Tibial nerve (tissue), 4 donors: ENCODE measurements around the gene PEX6. TPM values are rescaled to one million over a fixed set of nuclear protein-coding genes. Genes with fewer than 3 reads are reported as not detected.

Experiments
- DNase-seq, 2 donors: peaks; one replicate each; pipeline ENCODE4 v3.0.0-alpha.2; 2019; ENCODE audit warnings: low spot score in 2 of 2
- H3K27ac ChIP-seq, 4 donors: fragments of 200-600 bp; sonication (generic) in 3 of 4; one replicate each; pipeline ENCODE4 v1.5.1; 2017 to 2019; ENCODE audit warnings: mild to moderate bottlenecking in 1 of 4
- H3K27me3 ChIP-seq, 2 donors: fragments of 200-600 bp; sonication (generic) in 1 of 2; one replicate each; pipeline versions ENCODE4 v1.5.1 to v1.6.0; 2017 to 2019
- H3K36me3 ChIP-seq, 3 donors: fragments of 200-600 bp; sonication (generic); one replicate each; pipeline ENCODE4 v1.5.1; 2018 to 2019
- H3K4me1 ChIP-seq, 4 donors: fragments of 200-600 bp; sonication (generic) in 3 of 4; one replicate each; pipeline ENCODE4 v1.5.1; 2017 to 2019
- H3K4me3 ChIP-seq, 4 donors: fragments of 200-600 bp; sonication (generic) in 3 of 4; one replicate each; pipeline ENCODE4 v1.5.1; 2017 to 2019; ENCODE audit warnings: mild to moderate bottlenecking in 1 of 4, moderate library complexity in 1 of 4
- H3K9me3 ChIP-seq, 4 donors: fragments of 200-600 bp; sonication (generic) in 3 of 4; one replicate each; pipeline ENCODE4 v1.5.1; 2017 to 2019
- CTCF ChIP-seq, 5 experiments: fragments of 200-600 bp in 3 of 5; fragments of 450-650 bp in 2 of 5; sonication (generic) in 3 of 5; IDR thresholded peaks; one replicate each; pipeline ENCODE4 v1.5.1; 2016 to 2019; ENCODE audit warnings: antibody characterized with exemption in 5 of 5, mild to moderate bottlenecking in 3 of 5, moderate library complexity in 2 of 5
- EP300 ChIP-seq, 2 donors: sonication (generic); formaldehyde crosslinking; IDR thresholded peaks; one replicate each; pipeline ENCODE4 v1.6.1; 2017; ENCODE audit warnings: antibody characterized with exemption in 2 of 2, mild to moderate bottlenecking in 1 of 2
- POLR2A ChIP-seq, 2 donors: fragments of 450-650 bp; IDR thresholded peaks; one replicate each; pipeline ENCODE4 v1.6.1; 2017; ENCODE audit warnings: antibody characterized with exemption in 2 of 2, mild to moderate bottlenecking in 2 of 2, moderate library complexity in 2 of 2
- WGBS, 2 donors: methylation state at CpG; one replicate each; pipeline ENCODE4 v1.1.5; 2018; 5-methylcytosine and 5-hydroxymethylcytosine counted together
- total RNA-seq, 4 donors: library from RNA; depleted of rRNA; stranded (reverse); fragments of >200 nt; gene quantifications; one replicate each; pipeline ENCODE4 v1.1.0, GENCODE V29; 2016

PEX6 gene
- total RNA-seq, 4 donors from 2014 or later: 20.3 to 32.8 (median 27.3) TPM

DNA sequence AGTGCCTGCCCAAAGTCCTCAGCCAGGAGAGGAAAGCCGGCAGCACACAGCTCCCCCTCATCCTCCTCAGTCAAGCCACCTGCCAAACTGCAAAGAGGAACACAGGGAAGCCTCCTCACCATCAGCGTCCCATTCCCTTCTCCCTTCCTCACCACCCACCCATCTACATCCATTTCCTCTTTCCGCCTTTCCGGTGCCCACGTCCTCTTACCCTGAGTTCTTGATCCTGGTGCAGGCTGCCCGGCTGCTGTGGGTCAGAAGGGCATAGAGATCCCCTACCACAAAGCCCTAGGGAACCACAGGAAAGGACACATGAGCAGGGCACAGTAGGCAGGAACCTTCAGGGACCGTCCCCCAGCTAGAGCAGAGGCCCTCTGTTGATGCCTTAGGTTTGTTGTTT, 12.4 kb downstream of the PEX6 start:
- H3K27me3 ChIP-seq: no peaks in the 10 kb centered on the region
- H3K36me3 ChIP-seq: peaks cover 0 to 80% (median 7%) of the 10 kb centered on the region in 3 donors
- no peaks in the 10 kb centered on the region for H3K9me3 ChIP-seq
- H3K4me3 ChIP-seq: no peak overlapping the region
- no peaks in the 10 kb centered on the region for H3K4me1 ChIP-seq
- H3K27ac ChIP-seq: no peak overlapping the region
- no peak for DNase-seq
- TF ChIP-seq POLR2A (IDR thresholded peaks at IDR 0.05) (no peak), CTCF (IDR thresholded peaks at IDR 0.05) (no peak)
- 72 to 78% methylated on average over 7 of the region's 7 CpGs for WGBS, 2 donors

DNA sequence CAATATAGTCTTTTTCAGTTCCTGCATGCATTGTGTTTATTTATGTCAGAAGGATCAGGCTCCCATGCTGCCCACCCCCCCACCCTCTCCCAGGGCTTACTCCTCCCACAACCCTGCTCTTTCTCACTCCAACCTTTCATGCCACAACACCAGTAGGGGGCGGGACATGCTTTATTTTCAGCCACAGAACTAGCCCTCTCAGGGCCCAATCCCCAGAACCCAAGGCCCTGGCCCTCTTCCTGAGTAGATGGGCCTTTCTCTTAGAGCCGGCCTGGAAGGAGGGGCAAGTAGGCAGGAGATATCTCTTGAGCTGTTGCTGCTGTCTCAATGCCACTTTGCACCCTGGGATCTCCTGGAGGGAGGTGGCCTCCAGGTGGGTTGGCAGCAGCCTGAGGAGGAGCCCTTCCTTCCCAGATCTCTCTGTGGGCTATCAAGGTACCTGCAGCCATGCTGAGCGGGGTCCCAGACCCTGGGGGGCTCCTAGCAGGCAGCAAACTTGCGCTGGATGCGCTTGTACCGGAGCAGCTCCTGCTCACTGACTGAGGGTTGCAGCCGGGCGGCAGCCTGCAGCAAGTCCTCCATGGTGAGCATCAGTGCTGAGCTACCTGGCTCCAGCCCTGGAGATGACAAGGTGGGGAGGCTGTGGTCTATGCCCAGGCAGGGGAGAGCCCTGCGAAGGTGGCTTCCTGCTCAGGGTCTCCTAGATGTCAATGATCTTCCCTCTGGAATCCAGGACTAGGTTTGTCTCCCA, 15.0 kb downstream of the PEX6 start:
- Histone ChIP-seq H3K27me3 (peaks cover 0 to 8% of the 10 kb centered on the region in 2 donors), H3K36me3 (peaks cover 0 to 74% (median 7%) of the 10 kb centered on the region in 3 donors), H3K27ac (no peak overlapping the region), H3K4me1 (peaks cover 0 to 17% (median 12%) of the 10 kb centered on the region in 4 donors), H3K4me3 (no peak overlapping the region), H3K9me3 (no peaks in the 10 kb centered on the region)
- TF ChIP-seq POLR2A (IDR thresholded peaks at IDR 0.05) (no peak), CTCF (IDR thresholded peaks at IDR 0.05) (no peak), EP300 (IDR thresholded peaks at IDR 0.05) (no peak)
- DNase-seq: no peak
- 79 to 84% methylated on average over 8 to 9 of the region's 9 CpGs for WGBS, 2 donors

DNA sequence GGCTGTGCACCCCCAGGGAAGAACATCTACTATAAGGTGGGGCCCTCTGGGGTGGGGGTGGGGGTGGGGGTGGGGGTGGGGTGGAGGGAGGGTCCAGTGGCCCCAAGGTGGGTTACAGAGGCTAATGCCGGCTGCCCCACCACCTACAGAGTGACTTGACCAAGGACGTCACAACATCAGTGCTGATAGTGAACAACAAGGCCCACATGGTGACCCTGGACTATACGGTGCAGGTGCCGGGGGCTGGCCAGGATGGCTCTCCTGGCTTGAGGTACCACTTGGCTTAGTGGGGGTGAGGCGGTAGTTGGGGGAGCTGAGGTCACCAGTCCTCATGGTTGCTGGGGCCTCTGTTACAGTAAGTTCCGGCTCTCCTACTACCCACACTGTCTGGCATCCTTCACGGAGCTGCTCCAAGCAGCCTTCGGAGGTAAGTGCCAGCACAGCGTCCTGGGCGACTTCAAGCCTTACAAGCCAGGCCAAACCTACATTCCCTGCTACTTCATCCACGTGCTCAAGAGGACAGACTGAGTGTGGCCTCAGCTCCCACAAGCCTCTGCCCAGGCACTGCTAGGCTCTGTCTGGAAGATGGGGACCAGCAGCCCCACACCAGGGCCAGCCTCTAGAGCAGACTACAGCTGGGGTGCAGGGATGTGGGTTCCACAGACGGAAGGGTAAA, 15.7 kb downstream of the PEX6 start:
- no peak for TF ChIP-seq CTCF (IDR thresholded peaks at IDR 0.05)
- no peak for TF ChIP-seq EP300 (IDR thresholded peaks at IDR 0.05)
- no peak for TF ChIP-seq POLR2A (IDR thresholded peaks at IDR 0.05)
- no peaks in the 10 kb centered on the region for H3K9me3 ChIP-seq
- peaks cover 0 to 8% of the 10 kb centered on the region in 2 donors for H3K27me3 ChIP-seq
- peaks cover 0 to 67% (median 7%) of the 10 kb centered on the region in 3 donors for H3K36me3 ChIP-seq
- no peak overlapping the region for H3K4me3 ChIP-seq
- 73 to 80% methylated on average over 8 to 12 of the region's 12 CpGs for WGBS, 2 donors
- H3K4me1 ChIP-seq: peaks cover 0 to 17% (median 12%) of the 10 kb centered on the region in 4 donors
- H3K27ac ChIP-seq: no peak overlapping the region
- no peak for DNase-seq

GRCh38 chr6:42962502-42963178, 16.3 kb downstream of the PEX6 start:
- Histone ChIP-seq H3K4me3 (no peak overlapping the region), H3K4me1 (peaks cover 0 to 17% (median 12%) of the 10 kb centered on the region in 4 donors), H3K27ac (no peak overlapping the region), H3K36me3 (peaks cover 0 to 60% (median 7%) of the 10 kb centered on the region in 3 donors), H3K27me3 (peaks cover 0 to 8% of the 10 kb centered on the region in 2 donors), H3K9me3 (no peaks in the 10 kb centered on the region)
- no peak for DNase-seq
- TF ChIP-seq CTCF (IDR thresholded peaks at IDR 0.05): no peak
- no peak for TF ChIP-seq EP300 (IDR thresholded peaks at IDR 0.05)
- no peak for TF ChIP-seq POLR2A (IDR thresholded peaks at IDR 0.05)
- WGBS, 2 donors: 84 to 89% methylated on average over 13 of the region's 13 CpGs
